GM23248 (cell line): ENCODE measurements around the gene MYO18B.

Source experiments
- EZH2 ChIP-seq: fragments of 200-600 bp; sonication (generic); IDR thresholded peaks from 2 replicates; pipeline ENCODE4 v1.6.1; 2018; ENCODE audit warnings: antibody characterized with exemption, mild to moderate bottlenecking; ENCODE audit not compliant: insufficient read depth, poor library complexity, severe bottlenecking
- EZH2phosphoT487 ChIP-seq: fragments of 200-600 bp; sonication (generic); IDR thresholded peaks from 2 replicates; pipeline ENCODE4 v1.6.1; 2018; ENCODE audit warnings: antibody characterized with exemption, moderate library complexity, mild to moderate bottlenecking, low read depth; ENCODE audit not compliant: insufficient read depth

- no peak for TF ChIP-seq EZH2
- TF ChIP-seq EZH2phosphoT487 = no peak
These were observed 193.5 kb downstream of the MYO18B start for GRCh38 chr22:25935266-25936058.
